Measurements from ENCODE around the gene BBC3.

BBC3 gene

GRCh38 chr19:47179653-47180310, 51.2 kb downstream of the BBC3 start:
- no peak overlapping the region for H3K4me3 ChIP-seq (ENCODE audit: control insufficient read depth, low read depth, low read length)
- no peak for TF ChIP-seq CTCF (IDR thresholded peaks at IDR 0.05; ENCODE audit: control insufficient read depth, insufficient read depth, low read depth, low read length, missing control alignments)
- no peak for DNase-seq (ENCODE audit: low read depth)

DNA sequence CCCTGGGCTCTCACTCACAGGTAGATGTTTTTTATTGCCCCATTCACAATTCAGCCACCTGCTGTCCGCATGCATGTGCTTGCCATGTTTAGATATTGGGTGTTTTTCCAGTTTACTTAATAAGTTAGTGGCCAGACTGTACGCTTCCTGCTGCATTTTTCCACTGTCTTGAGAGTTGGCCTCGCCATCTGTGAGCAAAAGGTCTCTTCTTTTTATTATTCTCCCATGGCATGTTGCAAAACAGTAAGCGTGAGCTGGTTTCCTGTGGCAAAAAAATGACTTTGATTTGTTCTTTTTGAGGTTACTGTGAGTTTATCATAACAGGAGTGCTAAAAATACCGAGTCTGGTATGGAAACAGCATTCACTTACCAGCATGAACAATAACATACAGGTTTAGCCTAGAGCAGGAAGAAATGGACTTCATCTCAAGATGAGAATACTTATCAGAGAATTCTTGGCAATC, 54.3 kb downstream of the BBC3 start:
- H3K4me3 ChIP-seq (ENCODE audit: control insufficient read depth, low read depth, low read length), result no peak overlapping the region
- DNase-seq (ENCODE audit: low read depth), result peak; percentile 93
- no peak for TF ChIP-seq CTCF (IDR thresholded peaks at IDR 0.05; ENCODE audit: control insufficient read depth, insufficient read depth, low read depth, low read length, missing control alignments)

DNA sequence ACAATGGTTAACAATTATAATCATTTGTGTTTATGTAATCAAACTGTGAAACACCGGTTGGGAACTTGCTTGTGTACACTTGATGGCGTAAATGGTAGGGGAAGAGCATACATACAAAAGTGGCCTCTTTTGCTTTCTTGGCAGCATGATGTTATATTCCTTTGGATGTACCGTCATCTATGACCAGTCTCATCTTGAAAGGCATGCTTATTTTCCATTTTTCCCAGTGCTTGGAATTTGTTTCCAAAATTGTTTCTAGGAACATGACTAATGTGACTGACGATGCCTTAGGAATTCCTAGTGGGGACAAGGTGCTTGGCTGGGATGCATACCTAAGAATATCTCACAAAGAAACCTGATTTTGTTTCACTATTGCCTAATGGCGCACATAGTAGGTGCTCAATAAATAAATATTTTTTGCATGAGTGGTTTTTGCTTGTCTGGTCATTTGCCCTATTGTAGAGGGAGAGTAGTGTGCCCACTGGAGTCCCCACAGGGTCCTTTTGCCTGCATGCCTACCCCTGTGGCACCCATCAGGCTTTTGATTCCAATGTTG, 54.9 kb downstream of the BBC3 start:
- no peak overlapping the region for H3K4me3 ChIP-seq (ENCODE audit: control insufficient read depth, low read depth, low read length)
- peak; percentile 58 for DNase-seq (ENCODE audit: low read depth)
- no peak for TF ChIP-seq CTCF (IDR thresholded peaks at IDR 0.05; ENCODE audit: control insufficient read depth, insufficient read depth, low read depth, low read length, missing control alignments)

GRCh38 chr19:47172666-47173455, 58.1 kb downstream of the BBC3 start:
- no peak for TF ChIP-seq CTCF (IDR thresholded peaks at IDR 0.05; ENCODE audit: control insufficient read depth, insufficient read depth, low read depth, low read length, missing control alignments)
- DNase-seq (ENCODE audit: low read depth), result no peak
- no peak overlapping the region for H3K4me3 ChIP-seq (ENCODE audit: control insufficient read depth, low read depth, low read length)
